Fibroblast of lung (primary cell): Measurements from ENCODE around the gene SF3B1. TPM values are rescaled to one million over a fixed set of nuclear protein-coding genes. Genes with fewer than 3 reads are reported as not detected.

Source experiments
- DNase-seq, 2 donors: peaks; one replicate each; pipeline versions ENCODE4 v3.0.0 to v3.0.0-alpha.2; 2010; ENCODE audit warnings: low read depth in 2 of 2
- H2AFZ ChIP-seq: 2 replicates; pipeline ENCODE4 v1.5.1; 2012; ENCODE audit warnings: low read length, control low read depth, inconsistent platforms
- H3K27ac ChIP-seq: 2 replicates; pipeline ENCODE4 v1.5.1; 2011; ENCODE audit warnings: low read length, control low read depth; ENCODE audit not compliant: insufficient read depth
- H3K27me3 ChIP-seq: 2 replicates; pipeline ENCODE4 v1.5.1; 2011; ENCODE audit warnings: mild to moderate bottlenecking, low read length; ENCODE audit not compliant: control insufficient read depth, insufficient read depth
- H3K36me3 ChIP-seq: 2 replicates; pipeline ENCODE4 v1.5.1; 2011; ENCODE audit warnings: low read length; ENCODE audit not compliant: control insufficient read depth, insufficient read depth
- H3K4me1 ChIP-seq: 2 replicates; pipeline ENCODE4 v1.5.1; 2011; ENCODE audit warnings: low read length; ENCODE audit not compliant: control insufficient read depth, insufficient read depth; ENCODE audit errors: extremely low read depth
- H3K4me2 ChIP-seq: 2 replicates; pipeline ENCODE4 v1.5.1; 2011; ENCODE audit warnings: low read length, control low read depth; ENCODE audit not compliant: insufficient read depth; ENCODE audit errors: extremely low read depth
- H3K4me3 ChIP-seq, 4 experiments: fragments of 200-600 bp in 1 of 4; sonication (generic) in 1 of 4; replicated peaks in 1 of 4; 2 replicates each; pipeline ENCODE4 v1.5.1; 2011 to 2016; ENCODE audit warnings: low read length in 4 of 4, low read depth in 3 of 4, mild to moderate bottlenecking in 3 of 4, control low read depth in 2 of 4, inconsistent platforms in 1 of 4, mixed read lengths in 1 of 4; ENCODE audit not compliant: insufficient read depth in 1 of 4; ENCODE audit errors: control extremely low read depth in 1 of 4
- H3K79me2 ChIP-seq: 2 replicates; pipeline ENCODE4 v1.5.1; 2012; ENCODE audit warnings: mild to moderate bottlenecking, low read length, inconsistent platforms; ENCODE audit not compliant: control insufficient read depth, insufficient read depth
- H3K9ac ChIP-seq: 2 replicates; pipeline ENCODE4 v1.5.1; 2011; ENCODE audit warnings: mild to moderate bottlenecking, low read length, control low read depth; ENCODE audit not compliant: insufficient read depth
- H3K9me3 ChIP-seq: 2 replicates; pipeline ENCODE4 v1.5.1; 2012; ENCODE audit warnings: low read depth, low read length; ENCODE audit not compliant: control insufficient read depth, insufficient read depth
- H4K20me1 ChIP-seq: 2 replicates; pipeline ENCODE4 v1.5.1; 2011; ENCODE audit warnings: low read length; ENCODE audit not compliant: control insufficient read depth, insufficient read depth; ENCODE audit errors: extremely low read depth
- EZH2 ChIP-seq: IDR thresholded peaks from 2 replicates; pipeline ENCODE4 v1.5.1; 2012; ENCODE audit warnings: low read length, control low read depth, mild to moderate bottlenecking; ENCODE audit errors: missing control alignments
- polyA plus RNA-seq, 2 donors: library from polyadenylated mRNA; depleted of rRNA in 1 of 2; stranded (reverse) in 1 of 2; unstranded in 1 of 2; fragments of >200 nt; gene quantifications; 2 replicates each; pipeline ENCODE4 v1.2.1, GENCODE V29; 2011 to 2012; ENCODE audit warnings: missing spikeins in 1 of 2
- total RNA-seq: library from RNA; depleted of rRNA; stranded (reverse); fragments of >200 nt; gene quantifications from 2 replicates; pipeline ENCODE4 v1.2.1, GENCODE V29; 2014
- TF ChIP-seq, protein P1 (sequence below), 2 donors: IDR thresholded peaks in 1 of 2; conservative IDR thresholded peaks in 1 of 2; 1 replicate in 1 of 2; 2 replicates in 1 of 2; pipeline ENCODE4 v1.5.1; 2011 to 2012; ENCODE audit warnings: low read length in 2 of 2, control low read depth in 1 of 2, inconsistent platforms in 1 of 2, low read depth in 1 of 2, mild to moderate bottlenecking in 1 of 2

The SF3B1 gene
- total and polyA plus RNA-seq, 2 donors (not counting 1 experiment from before 2014, with no cell fraction given): 195 to 509 TPM

DNA sequence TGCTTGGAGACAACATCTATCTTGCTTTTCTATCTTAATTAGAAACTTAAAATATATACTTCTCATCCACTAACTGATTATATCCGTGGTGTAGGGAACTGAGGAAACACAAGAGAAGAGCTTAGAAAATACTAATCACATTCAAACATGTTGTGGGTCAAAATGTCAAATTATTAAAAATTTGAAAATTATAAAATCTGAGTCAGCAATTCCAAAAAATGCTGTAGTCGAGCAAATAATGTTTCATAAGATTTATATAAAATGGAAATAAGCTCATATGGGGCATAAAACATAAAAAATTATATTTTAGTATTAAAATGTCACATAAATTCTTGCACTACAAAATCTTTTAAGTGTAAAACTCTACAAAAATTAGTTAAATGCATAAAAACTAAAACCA lies 29.2 kb downstream of the SF3B1 start:
- H3K9me3 ChIP-seq: no peaks in the 10 kb centered on the region
- H3K4me2 ChIP-seq: no peak overlapping the region
- no peak overlapping the region for H3K27ac ChIP-seq
- H2AFZ ChIP-seq: no peak overlapping the region
- no peak overlapping the region for H3K9ac ChIP-seq
- no peak for DNase-seq
- H4K20me1 ChIP-seq: peaks cover 1% of the 10 kb centered on the region
- TF ChIP-seq EZH2: no peak
- TF ChIP-seq, protein P1, sequence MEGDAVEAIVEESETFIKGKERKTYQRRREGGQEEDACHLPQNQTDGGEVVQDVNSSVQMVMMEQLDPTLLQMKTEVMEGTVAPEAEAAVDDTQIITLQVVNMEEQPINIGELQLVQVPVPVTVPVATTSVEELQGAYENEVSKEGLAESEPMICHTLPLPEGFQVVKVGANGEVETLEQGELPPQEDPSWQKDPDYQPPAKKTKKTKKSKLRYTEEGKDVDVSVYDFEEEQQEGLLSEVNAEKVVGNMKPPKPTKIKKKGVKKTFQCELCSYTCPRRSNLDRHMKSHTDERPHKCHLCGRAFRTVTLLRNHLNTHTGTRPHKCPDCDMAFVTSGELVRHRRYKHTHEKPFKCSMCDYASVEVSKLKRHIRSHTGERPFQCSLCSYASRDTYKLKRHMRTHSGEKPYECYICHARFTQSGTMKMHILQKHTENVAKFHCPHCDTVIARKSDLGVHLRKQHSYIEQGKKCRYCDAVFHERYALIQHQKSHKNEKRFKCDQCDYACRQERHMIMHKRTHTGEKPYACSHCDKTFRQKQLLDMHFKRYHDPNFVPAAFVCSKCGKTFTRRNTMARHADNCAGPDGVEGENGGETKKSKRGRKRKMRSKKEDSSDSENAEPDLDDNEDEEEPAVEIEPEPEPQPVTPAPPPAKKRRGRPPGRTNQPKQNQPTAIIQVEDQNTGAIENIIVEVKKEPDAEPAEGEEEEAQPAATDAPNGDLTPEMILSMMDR (conservative IDR thresholded peaks at IDR 0.05 in 1 of 2, IDR thresholded peaks at IDR 0.05 in 1 of 2; ENCODE audit: low read depth in 1 of 2, low read length in 2 of 2): no peak
- H3K4me1 ChIP-seq: no peaks in the 10 kb centered on the region
- peaks cover 20% of the 10 kb centered on the region for H3K36me3 ChIP-seq
- H3K27me3 ChIP-seq: no peaks in the 10 kb centered on the region
- peaks cover 2% of the 10 kb centered on the region for H3K79me2 ChIP-seq
- no peak overlapping the region for H3K4me3 ChIP-seq

DNA sequence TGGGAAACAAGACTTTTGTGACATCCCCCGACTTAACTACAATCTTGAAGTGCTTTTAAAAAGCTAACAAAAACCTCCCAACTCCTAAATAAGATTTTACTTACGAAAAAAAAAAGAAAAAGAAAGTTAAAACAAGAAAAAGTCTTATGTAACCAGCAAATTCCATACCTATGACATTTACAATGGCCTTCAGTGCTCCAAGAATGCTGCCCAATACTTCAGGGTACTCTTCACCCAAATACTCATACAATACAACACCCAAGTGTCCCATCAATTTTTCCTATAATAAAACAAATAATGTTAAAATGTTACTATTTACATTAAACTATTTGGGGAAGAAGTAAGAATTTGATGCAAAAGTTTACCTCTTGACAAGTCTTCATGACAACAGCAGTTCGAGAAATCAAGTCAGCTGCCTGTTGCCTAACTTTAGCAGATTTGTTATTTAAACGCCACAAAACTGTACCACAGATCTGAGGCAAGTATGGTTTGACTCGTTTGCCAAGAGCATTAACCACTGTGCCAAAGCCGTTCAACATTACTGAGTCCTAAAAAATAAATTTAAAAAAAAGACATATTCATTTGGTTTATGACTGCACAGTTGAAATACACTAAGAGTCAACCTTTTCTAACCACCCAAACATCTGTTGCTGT lies 34.8 kb downstream of the SF3B1 start:
- H2AFZ ChIP-seq: no peak overlapping the region

DNA sequence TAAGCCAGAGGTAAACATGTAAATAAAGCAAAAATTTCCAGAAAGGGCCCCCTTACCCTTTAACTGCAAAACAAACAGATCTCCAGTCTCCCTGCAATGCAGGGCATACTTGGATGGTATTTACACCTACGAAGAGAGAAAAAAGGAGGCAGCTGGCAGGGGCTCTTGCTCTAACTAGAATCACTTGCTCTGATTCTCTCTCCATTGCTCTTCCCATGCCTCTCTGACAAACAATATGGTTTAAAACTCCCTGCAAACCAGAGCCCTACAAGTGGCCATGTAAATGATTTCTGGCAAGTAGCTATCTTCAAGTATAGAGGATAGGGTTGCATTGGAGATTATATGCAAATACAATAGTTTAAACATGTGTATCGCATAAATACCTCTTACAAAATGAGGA lies 35.9 kb downstream of the SF3B1 start:
- Histone ChIP-seq H3K27ac (no peak overlapping the region), H3K9ac (no peak overlapping the region), H3K79me2 (no peaks in the 10 kb centered on the region), H3K4me2 (no peak overlapping the region), H3K36me3 (peaks cover 9% of the 10 kb centered on the region), H3K4me3 (no peak overlapping the region), H3K9me3 (no peaks in the 10 kb centered on the region), H2AFZ (no peak overlapping the region), H4K20me1 (peaks cover 1% of the 10 kb centered on the region), H3K4me1 (no peaks in the 10 kb centered on the region), H3K27me3 (no peaks in the 10 kb centered on the region)
- DNase-seq: no peak
- no peak for TF ChIP-seq EZH2
- TF ChIP-seq, protein P1 (conservative IDR thresholded peaks at IDR 0.05 in 1 of 2, IDR thresholded peaks at IDR 0.05 in 1 of 2; ENCODE audit: low read depth in 1 of 2, low read length in 2 of 2): no peak

More for the DNA sequence above, 34.8 kb downstream of the SF3B1 start:
- Histone ChIP-seq H3K4me2 (no peak overlapping the region), H3K9me3 (no peaks in the 10 kb centered on the region), H3K4me1 (no peaks in the 10 kb centered on the region), H4K20me1 (peaks cover 1% of the 10 kb centered on the region), H3K79me2 (no peaks in the 10 kb centered on the region), H3K27me3 (no peaks in the 10 kb centered on the region), H3K36me3 (peaks cover 9% of the 10 kb centered on the region), H3K9ac (no peak overlapping the region), H3K27ac (no peak overlapping the region), H3K4me3 (no peak overlapping the region)
- TF ChIP-seq, protein P1 (conservative IDR thresholded peaks at IDR 0.05 in 1 of 2, IDR thresholded peaks at IDR 0.05 in 1 of 2; ENCODE audit: low read depth in 1 of 2, low read length in 2 of 2): no peak
- no peak for TF ChIP-seq EZH2
- peak in 1 of 2 donors; percentile 47 for DNase-seq
